Spleen (tissue), 11 donors: ENCODE measurements around the gene CFAP77. TPM values are rescaled to one million over a fixed set of nuclear protein-coding genes. Genes with fewer than 3 reads are reported as not detected.
A peak's percentile ranks its signal among the peaks of the same experiment; 100 is the strongest.

ENCODE experiments used
- DNase-seq: peaks from one replicate; pipeline ENCODE4 v3.0.0-alpha.2; 2020
- H3K27ac ChIP-seq, 8 donors: fragments of 200-600 bp; sonication (generic) in 7 of 8; 1 replicate in 4 of 8; 2 replicates in 4 of 8; pipeline versions ENCODE4 v1.5.0 to v1.8.0; 2016 to 2021; ENCODE audit warnings: inconsistent platforms in 4 of 8, mild to moderate bottlenecking in 4 of 8, moderate library complexity in 1 of 8
- H3K27me3 ChIP-seq, 7 donors: fragments of 200-600 bp; sonication (generic) in 6 of 7; replicated peaks in 1 of 7; 1 replicate in 4 of 7; 2 replicates in 3 of 7; pipeline versions ENCODE4 v1.5.0 to v1.8.0; 2016 to 2021; ENCODE audit warnings: inconsistent platforms in 3 of 7, mild to moderate bottlenecking in 1 of 7
- H3K36me3 ChIP-seq, 6 donors: fragments of 200-600 bp; sonication (generic) in 5 of 6; 1 replicate in 4 of 6; 2 replicates in 2 of 6; pipeline versions ENCODE4 v1.5.0 to v1.8.0; 2016 to 2021; ENCODE audit warnings: inconsistent platforms in 2 of 6
- H3K4me1 ChIP-seq, 6 donors: fragments of 200-600 bp; sonication (generic) in 5 of 6; 1 replicate in 3 of 6; 2 replicates in 3 of 6; pipeline versions ENCODE4 v1.5.0 to v1.8.0; 2016 to 2021; ENCODE audit warnings: inconsistent platforms in 3 of 6
- H3K4me3 ChIP-seq, 8 donors: fragments of 200-600 bp; sonication (generic) in 7 of 8; 1 replicate in 4 of 8; 2 replicates in 4 of 8; pipeline versions ENCODE4 v1.5.0 to v1.8.0; 2016 to 2021; ENCODE audit warnings: inconsistent platforms in 4 of 8, mild to moderate bottlenecking in 4 of 8, moderate library complexity in 2 of 8
- H3K9me3 ChIP-seq, 8 donors: fragments of 200-600 bp; sonication (generic) in 7 of 8; 1 replicate in 4 of 8; 2 replicates in 4 of 8; pipeline versions ENCODE4 v1.5.0 to v1.8.0; 2016 to 2021; ENCODE audit warnings: inconsistent platforms in 4 of 8
- POLR2A ChIP-seq, 3 donors: fragments of 450-650 bp; IDR thresholded peaks; one replicate each; pipeline ENCODE4 v1.5.1; 2017; ENCODE audit warnings: antibody characterized with exemption in 3 of 3, mild to moderate bottlenecking in 1 of 3
- POLR2AphosphoS5 ChIP-seq, 3 donors: sonication (generic); formaldehyde crosslinking; IDR thresholded peaks; one replicate each; pipeline ENCODE4 v1.5.1; 2017; ENCODE audit warnings: antibody characterized with exemption in 3 of 3
- WGBS, 5 donors: extraction: QIAGEN DNeasy Blood & Tissue Kit in 3 of 5; methylation state at CpG; one replicate each; pipeline versions ENCODE4 v1.1.5 to v1.1.7; 2013 to 2018; 5-methylcytosine and 5-hydroxymethylcytosine counted together
- intact Hi-C: fragments of 100-400 bp; cut with DNase I; formaldehyde crosslinking; loops from one replicate; pipeline ENCODE4 v1.15.0; 2023; ENCODE audit warnings: low total_unique reads
- polyA plus RNA-seq, 3 donors: library from polyadenylated mRNA; stranded (reverse); fragments of 200-250 nt; gene quantifications; one replicate each; pipeline ENCODE4 v1.2.1, GENCODE V29; 2013
- total RNA-seq, 7 donors: library from RNA; depleted of rRNA in 3 of 7; stranded (reverse); fragments of >200 nt in 3 of 7; fragmentation: NEBNext Ultra II Directional in 4 of 7; extraction: Animal tissue kit (Norgen Biotek cat#: 25700) in 4 of 7; gene quantifications; one replicate each; pipeline versions ENCODE4 v1.1.0 to v1.2.1, GENCODE V29; 2016 to 2021
- TF ChIP-seq, protein P1 (sequence below), 11 experiments: fragments of 200-600 bp in 7 of 11; fragments of 450-650 bp in 4 of 11; sonication (generic) in 4 of 11; IDR thresholded peaks in 8 of 11; conservative IDR thresholded peaks in 3 of 11; 1 replicate in 7 of 11; 2 replicates in 4 of 11; pipeline versions ENCODE4 v1.4.0 to v1.8.0; 2016 to 2021; ENCODE audit warnings: antibody characterized with exemption in 11 of 11, inconsistent platforms in 4 of 11, mild to moderate bottlenecking in 1 of 11
- donor health status: healthy with polysubstance abuse.
- donor health status: DM: no; HTN: no; CAD: no; lungs with moderate emphysema.
- donor health status: DM: no; HTN: no; CAD: no.
- donor health status: Bipolar disorder and iron deficiency.
- donor health status: healthy.
- donor health status: DM: no; HTN: no; CAD: no.
- donor health status: DM: yes; HTN: yes; CAD: no.

Gene CFAP77
- total and polyA plus RNA-seq, 10 donors: 0.06 TPM; not detected in 9

DNA sequence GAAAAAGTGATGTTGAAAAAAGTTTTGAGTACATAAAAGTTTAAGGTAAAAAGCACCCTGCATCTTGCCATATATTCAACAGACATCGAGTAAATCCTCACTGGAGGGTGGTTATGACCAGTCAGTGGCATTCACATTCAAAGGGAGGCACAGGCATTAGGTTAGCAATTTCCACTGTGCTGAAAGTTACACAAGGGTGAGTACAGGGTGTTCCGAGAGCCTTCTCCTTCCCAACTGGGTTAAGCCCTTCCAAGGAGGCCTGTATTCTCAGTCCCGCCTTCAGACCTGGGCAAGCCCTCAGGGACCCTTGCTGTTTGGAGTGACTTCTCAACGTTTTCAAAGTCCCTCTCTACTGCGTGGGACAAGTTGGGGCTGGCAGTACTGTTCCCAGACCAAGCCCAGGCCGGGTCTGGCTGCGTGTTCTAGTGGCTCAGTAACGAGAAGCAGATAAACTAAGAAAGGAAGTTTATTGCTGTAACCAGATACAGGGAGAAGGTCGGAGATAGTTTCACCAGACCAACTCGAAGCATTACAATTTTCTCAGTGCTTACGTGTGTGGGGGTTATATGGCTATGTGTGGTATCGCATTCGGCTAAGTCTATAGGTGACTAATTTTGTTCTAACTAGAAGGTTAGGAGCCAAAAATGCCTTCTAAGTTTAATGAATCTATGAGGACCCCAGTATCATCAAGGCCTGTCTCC, 42.2 kb upstream of the CFAP77 start:
- Histone ChIP-seq H3K27ac (peak overlapping the region in 4 of 8 donors; percentile 8 to 71 (median 46)), H3K4me3 (no peak overlapping the region), H3K9me3 (no peaks in the 10 kb centered on the region), H3K27me3 (no peaks in the 10 kb centered on the region), H3K36me3 (no peaks in the 10 kb centered on the region), H3K4me1 (peaks cover under 1 to 51% (median 17%) of the 10 kb centered on the region in 6 donors)
- intact Hi-C loops: no loop called here
- peak in 1 of 3 donors; percentile 9 for TF ChIP-seq POLR2AphosphoS5 (IDR thresholded peaks at IDR 0.05)
- TF ChIP-seq, protein P1, sequence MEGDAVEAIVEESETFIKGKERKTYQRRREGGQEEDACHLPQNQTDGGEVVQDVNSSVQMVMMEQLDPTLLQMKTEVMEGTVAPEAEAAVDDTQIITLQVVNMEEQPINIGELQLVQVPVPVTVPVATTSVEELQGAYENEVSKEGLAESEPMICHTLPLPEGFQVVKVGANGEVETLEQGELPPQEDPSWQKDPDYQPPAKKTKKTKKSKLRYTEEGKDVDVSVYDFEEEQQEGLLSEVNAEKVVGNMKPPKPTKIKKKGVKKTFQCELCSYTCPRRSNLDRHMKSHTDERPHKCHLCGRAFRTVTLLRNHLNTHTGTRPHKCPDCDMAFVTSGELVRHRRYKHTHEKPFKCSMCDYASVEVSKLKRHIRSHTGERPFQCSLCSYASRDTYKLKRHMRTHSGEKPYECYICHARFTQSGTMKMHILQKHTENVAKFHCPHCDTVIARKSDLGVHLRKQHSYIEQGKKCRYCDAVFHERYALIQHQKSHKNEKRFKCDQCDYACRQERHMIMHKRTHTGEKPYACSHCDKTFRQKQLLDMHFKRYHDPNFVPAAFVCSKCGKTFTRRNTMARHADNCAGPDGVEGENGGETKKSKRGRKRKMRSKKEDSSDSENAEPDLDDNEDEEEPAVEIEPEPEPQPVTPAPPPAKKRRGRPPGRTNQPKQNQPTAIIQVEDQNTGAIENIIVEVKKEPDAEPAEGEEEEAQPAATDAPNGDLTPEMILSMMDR (IDR thresholded peaks at IDR 0.05 in 8 of 11, conservative IDR thresholded peaks at IDR 0.05 in 3 of 11): no peak
- 72 to 79% (median 73%) methylated on average over 13 of the region's 13 CpGs for WGBS, 5 donors
- no peak for DNase-seq

DNA sequence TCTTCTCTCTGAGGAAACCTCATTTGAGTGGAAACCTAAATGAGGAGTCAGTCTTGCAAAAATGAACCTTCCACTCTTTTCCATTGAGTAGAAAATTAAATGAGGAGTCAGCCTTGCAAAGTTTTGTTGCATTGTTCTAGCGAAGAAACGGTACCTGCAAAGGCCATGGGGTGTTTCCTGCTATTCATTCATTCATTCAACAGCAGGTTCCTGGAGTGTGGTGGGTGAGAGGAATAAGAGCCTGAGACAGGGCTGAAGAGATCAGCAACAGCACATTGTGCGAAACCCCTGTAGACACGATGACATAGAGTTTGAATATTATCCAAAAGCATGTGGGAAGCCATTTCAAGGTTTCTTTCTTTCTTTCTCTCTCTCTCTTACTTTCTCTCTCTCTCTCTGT, 40.6 kb upstream of the CFAP77 start:
- WGBS, 5 donors: 78 to 93% (median 80%) methylated on average over 4 of the region's 4 CpGs
- H3K4me1 ChIP-seq: peaks cover 13 to 67% (median 30%) of the 10 kb centered on the region in 6 donors
- no peaks in the 10 kb centered on the region for H3K27me3 ChIP-seq
- TF ChIP-seq POLR2A (IDR thresholded peaks at IDR 0.05): no peak
- TF ChIP-seq, protein P1 (IDR thresholded peaks at IDR 0.05 in 8 of 11, conservative IDR thresholded peaks at IDR 0.05 in 3 of 11): no peak
- TF ChIP-seq POLR2AphosphoS5 (IDR thresholded peaks at IDR 0.05): no peak
- intact Hi-C loops: no loop called here
- no peak overlapping the region for H3K4me3 ChIP-seq
- no peak for DNase-seq
- H3K9me3 ChIP-seq: no peaks in the 10 kb centered on the region
- H3K36me3 ChIP-seq: no peaks in the 10 kb centered on the region
- no peak overlapping the region for H3K27ac ChIP-seq

DNA sequence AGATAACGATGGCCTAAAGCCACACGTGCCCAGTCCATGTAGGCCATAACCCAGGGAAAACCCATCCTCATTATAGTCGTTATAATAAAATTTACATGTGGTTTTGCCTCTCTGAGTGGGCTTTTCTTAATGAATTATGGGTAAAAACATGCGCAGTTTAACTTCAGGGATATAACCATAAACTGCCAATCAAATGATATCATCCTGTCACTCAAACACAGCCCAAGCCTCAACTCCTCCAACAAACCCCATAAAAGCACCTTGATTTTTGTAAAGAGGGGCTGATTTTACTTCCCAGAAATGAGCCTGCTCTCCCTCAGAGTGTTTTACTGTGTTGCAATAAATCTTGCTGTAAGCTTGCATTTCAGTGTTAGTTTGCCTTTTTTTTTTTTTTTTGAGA, 39.4 kb upstream of the CFAP77 start:
- Histone ChIP-seq H3K27me3 (no peaks in the 10 kb centered on the region), H3K27ac (peak overlapping the region in 3 of 8 donors; percentile 82 to 87 (median 86)), H3K4me3 (no peak overlapping the region), H3K4me1 (peaks cover 13 to 69% (median 30%) of the 10 kb centered on the region in 6 donors), H3K9me3 (no peaks in the 10 kb centered on the region), H3K36me3 (peaks cover 0 to 12% (median 4%) of the 10 kb centered on the region in 6 donors)
- intact Hi-C loops: no loop called here
- DNase-seq: no peak
- TF ChIP-seq POLR2A (IDR thresholded peaks at IDR 0.05) (no peak), POLR2AphosphoS5 (IDR thresholded peaks at IDR 0.05) (no peak)
- TF ChIP-seq, protein P1 (IDR thresholded peaks at IDR 0.05 in 8 of 11, conservative IDR thresholded peaks at IDR 0.05 in 3 of 11): no peak
- WGBS, 5 donors: 67 to 82% (median 78%) methylated on average over 4 of the region's 4 CpGs
